Panc1 (cell line): Measurements from ENCODE around the gene GFY.

Experiments
- POLR2AphosphoS5 ChIP-seq: IDR thresholded peaks from 2 replicates; pipeline ENCODE4 v1.6.1; 2012; ENCODE audit warnings: mild to moderate bottlenecking, low read depth, low read length, moderate library complexity
- SIN3A ChIP-seq: IDR thresholded peaks from 2 replicates; pipeline ENCODE4 v1.6.1; 2012; ENCODE audit warnings: low read depth, mild to moderate bottlenecking, low read length, moderate library complexity, borderline replicate concordance; ENCODE audit not compliant: insufficient read depth
- TCF7L2 ChIP-seq: IDR thresholded peaks from 2 replicates; pipeline ENCODE4 v1.6.1; 2011; ENCODE audit warnings: mild to moderate bottlenecking, low read depth, low read length, inconsistent platforms
- TF ChIP-seq, protein P1 (sequence below): fragments of 450-650 bp; IDR thresholded peaks from 2 replicates; pipeline ENCODE4 v1.5.1; 2017; ENCODE audit warnings: mild to moderate bottlenecking
- TF ChIP-seq, protein P2 (sequence below), 2 experiments: IDR thresholded peaks; 2 replicates each; pipeline ENCODE4 v1.6.1; 2011 to 2012; ENCODE audit warnings: low read depth in 2 of 2, control low read depth in 1 of 2, low read length in 1 of 2, mild to moderate bottlenecking in 1 of 2, moderate library complexity in 1 of 2; ENCODE audit not compliant: insufficient read depth in 1 of 2

- TF ChIP-seq POLR2AphosphoS5: no peak
- TF ChIP-seq, protein P1, sequence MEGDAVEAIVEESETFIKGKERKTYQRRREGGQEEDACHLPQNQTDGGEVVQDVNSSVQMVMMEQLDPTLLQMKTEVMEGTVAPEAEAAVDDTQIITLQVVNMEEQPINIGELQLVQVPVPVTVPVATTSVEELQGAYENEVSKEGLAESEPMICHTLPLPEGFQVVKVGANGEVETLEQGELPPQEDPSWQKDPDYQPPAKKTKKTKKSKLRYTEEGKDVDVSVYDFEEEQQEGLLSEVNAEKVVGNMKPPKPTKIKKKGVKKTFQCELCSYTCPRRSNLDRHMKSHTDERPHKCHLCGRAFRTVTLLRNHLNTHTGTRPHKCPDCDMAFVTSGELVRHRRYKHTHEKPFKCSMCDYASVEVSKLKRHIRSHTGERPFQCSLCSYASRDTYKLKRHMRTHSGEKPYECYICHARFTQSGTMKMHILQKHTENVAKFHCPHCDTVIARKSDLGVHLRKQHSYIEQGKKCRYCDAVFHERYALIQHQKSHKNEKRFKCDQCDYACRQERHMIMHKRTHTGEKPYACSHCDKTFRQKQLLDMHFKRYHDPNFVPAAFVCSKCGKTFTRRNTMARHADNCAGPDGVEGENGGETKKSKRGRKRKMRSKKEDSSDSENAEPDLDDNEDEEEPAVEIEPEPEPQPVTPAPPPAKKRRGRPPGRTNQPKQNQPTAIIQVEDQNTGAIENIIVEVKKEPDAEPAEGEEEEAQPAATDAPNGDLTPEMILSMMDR: no peak
- TF ChIP-seq SIN3A: no peak
- TF ChIP-seq, protein P2, sequence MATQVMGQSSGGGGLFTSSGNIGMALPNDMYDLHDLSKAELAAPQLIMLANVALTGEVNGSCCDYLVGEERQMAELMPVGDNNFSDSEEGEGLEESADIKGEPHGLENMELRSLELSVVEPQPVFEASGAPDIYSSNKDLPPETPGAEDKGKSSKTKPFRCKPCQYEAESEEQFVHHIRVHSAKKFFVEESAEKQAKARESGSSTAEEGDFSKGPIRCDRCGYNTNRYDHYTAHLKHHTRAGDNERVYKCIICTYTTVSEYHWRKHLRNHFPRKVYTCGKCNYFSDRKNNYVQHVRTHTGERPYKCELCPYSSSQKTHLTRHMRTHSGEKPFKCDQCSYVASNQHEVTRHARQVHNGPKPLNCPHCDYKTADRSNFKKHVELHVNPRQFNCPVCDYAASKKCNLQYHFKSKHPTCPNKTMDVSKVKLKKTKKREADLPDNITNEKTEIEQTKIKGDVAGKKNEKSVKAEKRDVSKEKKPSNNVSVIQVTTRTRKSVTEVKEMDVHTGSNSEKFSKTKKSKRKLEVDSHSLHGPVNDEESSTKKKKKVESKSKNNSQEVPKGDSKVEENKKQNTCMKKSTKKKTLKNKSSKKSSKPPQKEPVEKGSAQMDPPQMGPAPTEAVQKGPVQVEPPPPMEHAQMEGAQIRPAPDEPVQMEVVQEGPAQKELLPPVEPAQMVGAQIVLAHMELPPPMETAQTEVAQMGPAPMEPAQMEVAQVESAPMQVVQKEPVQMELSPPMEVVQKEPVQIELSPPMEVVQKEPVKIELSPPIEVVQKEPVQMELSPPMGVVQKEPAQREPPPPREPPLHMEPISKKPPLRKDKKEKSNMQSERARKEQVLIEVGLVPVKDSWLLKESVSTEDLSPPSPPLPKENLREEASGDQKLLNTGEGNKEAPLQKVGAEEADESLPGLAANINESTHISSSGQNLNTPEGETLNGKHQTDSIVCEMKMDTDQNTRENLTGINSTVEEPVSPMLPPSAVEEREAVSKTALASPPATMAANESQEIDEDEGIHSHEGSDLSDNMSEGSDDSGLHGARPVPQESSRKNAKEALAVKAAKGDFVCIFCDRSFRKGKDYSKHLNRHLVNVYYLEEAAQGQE (IDR thresholded peaks at IDR 0.05; ENCODE audit: insufficient read depth in 1 of 2, low read depth in 2 of 2, low read length in 1 of 2): no peak
- no peak for TF ChIP-seq TCF7L2
Measured at GRCh38 chr19:49468746-49469447, 43.7 kb downstream of the GFY start.
